HTERT RPE-1 (cell line): ENCODE results near the gene PRTN3.

Experiments used
- in situ Hi-C: fragments of 300-500 bp; cut with MboI; formaldehyde crosslinking; loops from 4 replicates; pipeline ENCODE4 v1.14.3; 2020; ENCODE audit warnings: low sequenced_read_pairs

The PRTN3 gene

GRCh38 chr19:896999-897398 is 56.2 kb downstream of the PRTN3 start:
- in situ Hi-C loops = no loop called here

- in situ Hi-C loops = no loop called here
Measured at GRCh38 chr19:897442-898039, 56.7 kb downstream of the PRTN3 start.
